NCI-H128 (cell line): ENCODE measurements around the gene GFRA1.
"Not testable (repeated sequence)": the region's sequence is repeated elsewhere in the genome, so short reads cannot be mapped to it uniquely, and the experiment has no call there.

Experiments used
- DNase-seq: peaks from one replicate; lab custom pipeline; 2025; ENCODE audit not compliant: unreplicated experiment; lab: John Stamatoyannopoulos, UW

Gene GFRA1

GRCh38 chr10:116043861-116044260, 229.1 kb downstream of the GFRA1 start:
- no peak for DNase-seq

DNA sequence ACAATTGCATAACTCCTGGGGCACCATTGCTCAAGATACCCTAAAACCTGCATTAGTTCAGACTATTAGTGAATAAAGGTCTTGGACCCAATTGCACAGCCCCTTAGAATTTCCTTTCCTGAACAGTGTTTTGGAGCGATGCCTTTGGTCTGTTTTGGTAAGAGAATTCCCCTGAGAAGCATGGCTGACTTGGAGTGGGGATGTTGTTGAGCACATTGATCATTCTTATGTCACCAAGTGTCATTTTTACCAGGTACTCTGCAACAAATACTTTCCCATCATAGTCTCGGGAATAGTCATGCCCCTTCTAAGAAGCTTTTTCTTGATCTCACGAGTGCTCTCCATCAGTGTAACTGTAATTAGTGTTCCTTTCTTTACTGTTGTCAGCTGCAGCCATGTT, 229.7 kb downstream of the GFRA1 start:
- no peak for DNase-seq

DNA sequence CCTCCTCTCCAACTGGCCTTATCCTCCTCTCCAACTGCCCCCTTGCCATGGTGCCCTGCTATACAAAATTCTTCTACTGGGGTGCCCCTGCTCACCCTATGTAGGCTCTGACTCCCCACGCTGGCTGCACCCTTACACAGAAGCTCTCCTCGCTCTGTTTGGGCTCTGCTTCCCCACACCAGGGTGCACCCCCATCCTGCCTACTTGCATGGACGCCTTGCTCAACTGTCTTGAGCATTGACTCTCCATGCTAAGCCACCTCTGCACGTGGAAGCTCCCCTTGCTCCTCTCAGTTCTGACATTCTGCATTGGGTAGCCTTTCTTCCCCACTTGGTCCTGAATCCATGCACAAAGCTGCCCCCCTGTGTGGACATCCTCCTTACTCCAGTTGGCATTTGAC, 231.1 kb downstream of the GFRA1 start:
- DNase-seq, result no peak

DNA sequence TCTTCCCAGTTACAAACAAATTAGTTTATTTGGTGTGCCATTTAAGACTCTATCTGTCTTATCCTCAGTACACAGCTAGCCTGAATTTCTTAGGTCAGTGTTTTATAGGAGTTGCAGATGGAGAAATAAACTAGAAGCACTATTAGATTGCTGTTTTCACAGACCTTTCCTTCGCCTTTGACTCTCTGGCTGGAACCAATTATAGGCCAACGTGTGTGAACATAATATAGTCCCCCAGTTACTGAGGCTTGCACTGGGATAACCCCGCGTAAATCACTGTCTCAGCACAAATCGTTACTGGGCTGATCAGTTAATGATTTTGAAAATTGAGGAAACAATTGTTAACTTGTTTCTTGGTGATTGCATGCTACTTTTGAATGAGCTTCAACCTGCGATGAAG, 233.4 kb downstream of the GFRA1 start:
- DNase-seq, result no peak

- no peak for DNase-seq
Measured at GRCh38 chr10:116038259-116038658, 234.7 kb downstream of the GFRA1 start.

DNA sequence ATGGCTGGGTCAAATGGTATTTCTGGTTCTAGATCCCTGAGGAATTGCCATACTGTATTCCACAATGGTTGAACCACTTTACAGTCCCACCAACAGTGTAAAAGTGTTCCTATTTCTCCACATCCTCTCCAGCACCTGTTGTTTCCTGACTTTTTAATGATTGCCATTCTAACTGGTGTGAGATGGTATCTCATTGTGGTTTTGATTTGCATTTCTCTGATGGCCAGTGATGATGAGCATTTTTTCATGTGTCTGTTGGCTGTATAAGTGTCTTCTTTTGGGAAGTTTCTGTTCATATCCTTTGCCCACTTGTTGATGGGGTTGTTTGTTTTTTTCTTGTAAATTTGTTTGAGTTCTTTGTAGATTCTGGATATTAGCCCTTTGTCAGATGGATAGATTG, 237.6 kb downstream of the GFRA1 start:
- DNase-seq, result not testable (repeated sequence)

GRCh38 chr10:116030576-116030975, 242.4 kb downstream of the GFRA1 start:
- DNase-seq, result no peak

- DNase-seq, result no peak
Measured at GRCh38 chr10:116029826-116030225, 243.2 kb downstream of the GFRA1 start.

- DNase-seq, result no peak
Measured at GRCh38 chr10:116027355-116027754, 245.7 kb downstream of the GFRA1 start.

GRCh38 chr10:116026725-116027124, 246.3 kb downstream of the GFRA1 start:
- no peak for DNase-seq

- no peak for DNase-seq
Measured at GRCh38 chr10:116026315-116026714, 246.7 kb downstream of the GFRA1 start.

DNA sequence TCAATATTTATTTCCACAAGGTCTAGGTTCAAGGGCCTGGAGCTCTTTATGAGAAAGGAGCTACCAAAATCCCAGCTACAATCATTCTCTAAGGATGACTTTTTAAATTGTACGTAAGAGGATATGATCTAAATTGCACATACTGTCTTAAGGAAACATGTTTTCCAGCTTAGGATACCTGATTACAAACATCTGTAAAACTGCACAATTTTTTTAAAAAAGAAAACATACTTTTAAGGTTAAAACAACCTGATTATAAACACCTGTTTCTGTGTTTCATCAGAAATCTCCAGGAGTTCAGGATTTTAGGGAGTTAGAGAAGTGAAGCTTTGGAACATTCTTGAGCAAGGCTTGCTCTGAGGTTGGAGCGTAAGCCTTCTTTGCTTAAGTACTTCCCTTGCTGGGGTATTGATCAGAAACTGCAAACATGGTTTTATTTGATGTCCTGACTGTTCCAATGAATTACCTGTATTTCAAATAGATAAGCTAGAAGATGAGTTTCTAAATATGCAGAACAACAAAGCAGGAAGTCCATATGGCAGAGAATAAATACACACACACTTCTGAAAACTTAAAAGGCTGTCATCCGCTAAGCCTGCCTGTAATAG, 248.6 kb downstream of the GFRA1 start:
- DNase-seq, result no peak

GRCh38 chr10:116017405-116017804, 255.6 kb downstream of the GFRA1 start:
- no peak for DNase-seq

DNA sequence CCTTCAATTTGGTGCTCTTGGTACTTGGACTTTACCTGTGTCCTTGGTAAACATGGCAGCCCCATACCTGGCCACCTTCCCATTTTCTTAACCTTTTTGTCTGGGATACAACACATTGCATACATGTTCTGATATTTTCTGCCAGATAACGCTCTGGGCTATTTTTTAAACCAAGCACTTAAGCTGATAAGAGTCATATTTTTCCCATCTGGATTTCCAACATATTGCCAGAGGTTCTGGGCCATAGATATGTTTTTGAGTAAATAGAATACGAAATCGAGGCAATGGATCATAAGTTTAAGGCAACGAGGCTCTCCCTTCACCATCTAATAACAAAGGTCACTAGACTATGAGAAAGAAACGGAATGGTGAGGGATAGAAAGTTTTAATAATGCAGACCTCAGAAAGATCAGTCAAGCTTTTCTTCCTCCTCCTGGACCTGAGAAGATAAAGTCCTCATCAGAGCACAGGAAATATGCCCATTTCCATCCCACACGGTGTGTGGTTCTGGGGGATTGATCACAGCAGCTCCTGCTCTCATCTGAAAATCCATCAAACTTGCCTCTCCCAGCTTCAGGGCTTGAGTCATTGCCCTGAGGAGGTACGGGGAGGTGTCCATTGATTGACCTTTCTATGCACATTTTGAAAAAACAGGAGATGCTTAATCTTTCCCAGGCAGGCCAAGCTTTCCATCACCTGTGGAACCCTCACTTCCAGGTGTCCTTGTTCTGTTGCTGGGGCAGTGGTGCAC, 257.2 kb downstream of the GFRA1 start:
- no peak for DNase-seq

- no peak for DNase-seq
Measured at GRCh38 chr10:116014871-116015582, 258.0 kb downstream of the GFRA1 start.

- no peak for DNase-seq
Measured at GRCh38 chr10:116014326-116014725, 258.7 kb downstream of the GFRA1 start.

DNA sequence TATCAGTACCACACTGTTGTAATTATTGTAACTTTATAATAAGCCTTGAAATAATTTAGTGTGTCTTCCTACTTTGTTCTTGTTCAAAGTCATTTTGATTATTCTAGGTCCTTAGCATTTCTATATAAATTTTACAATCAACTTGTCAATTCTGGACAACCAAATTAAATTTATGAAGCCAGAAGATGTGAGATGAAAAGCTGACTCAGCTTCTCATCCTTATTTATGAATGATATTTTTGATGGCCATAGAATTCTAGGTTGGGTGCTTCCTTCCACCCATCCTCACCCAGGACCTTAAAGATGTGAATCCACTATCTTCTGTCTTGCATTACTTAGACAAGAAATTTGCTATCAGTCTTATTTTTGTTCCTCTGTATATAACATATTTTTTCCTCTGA, 261.1 kb downstream of the GFRA1 start:
- DNase-seq, result no peak

DNA sequence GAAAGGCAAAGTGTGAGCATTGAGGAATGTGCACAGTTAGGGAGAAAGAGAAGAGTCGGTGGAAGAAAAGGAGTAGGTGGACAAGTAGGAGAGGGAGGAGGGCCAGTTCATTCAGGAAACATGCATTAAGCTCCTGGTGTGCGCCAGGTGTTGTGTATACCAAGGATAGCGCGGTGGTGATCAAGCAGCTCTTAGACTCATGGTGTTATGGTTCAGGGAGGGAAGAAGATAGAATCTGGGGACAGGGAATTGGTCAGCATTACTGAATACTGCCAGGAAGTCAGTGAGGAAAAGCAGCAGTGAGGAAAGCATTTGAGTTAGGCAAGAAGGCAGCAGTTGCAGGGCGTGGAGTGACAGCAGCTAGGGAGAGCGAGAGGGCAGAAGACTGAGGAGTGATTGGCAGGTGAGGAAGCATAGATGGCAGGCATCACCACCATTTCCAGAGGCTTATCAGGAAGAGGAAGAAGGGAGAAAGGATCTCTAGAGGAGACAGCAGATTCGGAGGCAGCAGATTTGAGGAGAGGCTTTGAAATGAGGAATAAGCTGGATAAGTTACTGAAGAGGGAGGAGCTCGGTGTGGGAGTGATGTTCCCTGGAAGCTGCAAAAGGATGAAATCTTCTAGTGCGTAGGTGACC, 265.6 kb downstream of the GFRA1 start:
- no peak for DNase-seq
